Measurements from ENCODE around the gene BNIP1. TPM values are rescaled to one million over a fixed set of nuclear protein-coding genes. Genes with fewer than 3 reads are reported as not detected.
A peak's percentile ranks its signal among the peaks of the same experiment; 100 is the strongest.

Gene BNIP1
- total and polyA plus RNA-seq, 2 donors (not counting 3 experiments of a cell fraction or from before 2014, with no cell fraction given): 19.7 to 22.6 TPM

DNA sequence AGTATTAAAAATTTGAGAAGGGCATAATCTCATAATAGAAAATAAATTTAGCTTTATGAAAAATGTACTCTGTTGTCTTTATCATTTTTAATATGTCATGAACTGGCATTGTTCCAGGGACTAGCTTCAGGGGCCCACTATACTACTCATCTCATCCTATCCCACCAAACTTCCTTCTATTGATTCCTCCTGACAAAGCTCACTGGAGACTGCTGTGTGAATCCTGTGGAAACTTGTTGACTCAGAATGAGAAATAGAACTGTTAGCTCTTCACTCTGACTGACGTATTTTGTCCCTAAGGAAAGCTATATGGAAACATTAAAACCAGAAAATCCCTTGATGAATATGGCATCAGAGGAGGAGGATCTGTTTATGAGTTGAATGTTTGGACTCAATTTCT, 29.8 kb upstream of the BNIP1 start:
- Histone ChIP-seq H3K4me1 (ENCODE audit: control insufficient read depth, extremely low read depth, insufficient read depth, low read length) (no peaks in the 10 kb centered on the region), H3K27me3 (ENCODE audit: control insufficient read depth in 2 of 2, insufficient read depth in 2 of 2, low read length in 2 of 2) (no peaks in the 10 kb centered on the region), H3K9ac (replicated peaks; ENCODE audit: extremely low read depth, insufficient read depth, low read length) (no peak overlapping the region), H3K9me1 (replicated peaks; ENCODE audit: control insufficient read depth, extremely low read depth, insufficient read depth, low read length) (peaks cover 4% of the 10 kb centered on the region), H3K4me3 (replicated peaks in 1 of 3; ENCODE audit: insufficient read depth in 1 of 3, low read depth in 1 of 3, low read length in 3 of 3) (no peak overlapping the region), H3K9me3 (replicated peaks; ENCODE audit: control insufficient read depth, insufficient read depth, low read length) (no peaks in the 10 kb centered on the region), H2AFZ (ENCODE audit: low read depth, low read length) (no peak overlapping the region), H3K36me3 (ENCODE audit: control insufficient read depth in 2 of 2, extremely low read depth in 1 of 2, insufficient read depth in 2 of 2, low read length in 2 of 2) (peaks cover 0 to 3% of the 10 kb centered on the region in 2 experiments), H3K27ac (ENCODE audit: insufficient read depth, low read depth, low read length) (no peak overlapping the region), H3K4me2 (ENCODE audit: insufficient read depth, low read length) (no peak overlapping the region), H4K20me1 (replicated peaks; ENCODE audit: control insufficient read depth, extremely low read depth, insufficient read depth, low read length) (no peaks in the 10 kb centered on the region), H3K79me2 (ENCODE audit: control insufficient read depth, insufficient read depth, low read length) (no peaks in the 10 kb centered on the region)
- intact Hi-C loops (cut with micrococcal nuclease): no loop called here
- DNase-seq (ENCODE audit: low read depth, low spot score) (peak; percentile 16), FAIRE-seq (no peak)
- POLR2A ChIA-PET: no interaction called here
- no peak for TF ChIP-seq MYC (IDR thresholded peaks at IDR 0.05; ENCODE audit: low read depth, low read length)
- no peak for TF ChIP-seq POLR2A (IDR thresholded peaks at IDR 0.05; ENCODE audit: low read depth, low read length)
- peak; percentile 33 for TF ChIP-seq FOS (IDR thresholded peaks at IDR 0.05; ENCODE audit: borderline replicate concordance, insufficient read depth, low read length)
- dilution Hi-C loops (cut with MboI; ENCODE audit: extremely low pct_ligation_motif_present, low sequenced_read_pairs): no loop called here
- BruUV-seq (replicated peaks): no TSS peak
- CTCF ChIA-PET: interaction anchor here (0.9 to 1.7 kb wide), 4 partner anchors 9 to 217 kb away, joined by 3 to 5 read pairs (median 4); no protein-coding TSS in a partner anchor

DNA sequence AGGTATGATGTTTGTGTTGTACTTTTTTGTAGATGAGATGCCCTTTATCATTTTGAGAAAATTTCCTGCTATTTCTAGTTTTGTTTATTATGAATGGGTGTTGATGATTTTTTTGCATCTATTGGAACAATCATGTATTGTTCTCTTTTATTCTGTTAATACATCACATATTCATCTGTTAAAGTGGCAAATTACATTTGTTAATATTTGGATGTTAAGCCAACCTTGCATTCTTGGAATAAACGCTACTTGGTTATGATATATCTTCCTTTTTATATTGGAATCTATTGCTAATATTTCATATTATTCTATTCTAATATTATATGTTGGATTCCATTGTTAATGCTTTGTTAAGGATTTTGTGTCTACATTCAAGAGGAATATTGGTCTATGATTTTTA, 24.6 kb upstream of the BNIP1 start:
- no peak for FAIRE-seq
- ChIA-PET CTCF (interaction anchor here (1.0 kb wide), 1 partner anchor 109 kb away, joined by 3 read pairs; no protein-coding TSS in a partner anchor), POLR2A (no interaction called here)

More for the DNA sequence above, 24.6 kb upstream of the BNIP1 start:
- Histone ChIP-seq H3K27me3 (ENCODE audit: control insufficient read depth in 2 of 2, insufficient read depth in 2 of 2, low read length in 2 of 2) (no peaks in the 10 kb centered on the region), H4K20me1 (replicated peaks; ENCODE audit: control insufficient read depth, extremely low read depth, insufficient read depth, low read length) (no peaks in the 10 kb centered on the region), H2AFZ (ENCODE audit: low read depth, low read length) (no peak overlapping the region), H3K4me1 (ENCODE audit: control insufficient read depth, extremely low read depth, insufficient read depth, low read length) (no peaks in the 10 kb centered on the region), H3K4me2 (ENCODE audit: insufficient read depth, low read length) (no peak overlapping the region), H3K9me1 (replicated peaks; ENCODE audit: control insufficient read depth, extremely low read depth, insufficient read depth, low read length) (peaks cover 4% of the 10 kb centered on the region), H3K27ac (ENCODE audit: insufficient read depth, low read depth, low read length) (no peak overlapping the region), H3K9ac (replicated peaks; ENCODE audit: extremely low read depth, insufficient read depth, low read length) (no peak overlapping the region), H3K4me3 (replicated peaks in 1 of 3; ENCODE audit: insufficient read depth in 1 of 3, low read depth in 1 of 3, low read length in 3 of 3) (no peak overlapping the region), H3K79me2 (ENCODE audit: control insufficient read depth, insufficient read depth, low read length) (no peaks in the 10 kb centered on the region), H3K9me3 (replicated peaks; ENCODE audit: control insufficient read depth, insufficient read depth, low read length) (no peaks in the 10 kb centered on the region), H3K36me3 (ENCODE audit: control insufficient read depth in 2 of 2, extremely low read depth in 1 of 2, insufficient read depth in 2 of 2, low read length in 2 of 2) (peaks cover 0 to 3% of the 10 kb centered on the region in 2 experiments)
- BruUV-seq (replicated peaks): no TSS peak
- dilution Hi-C loops (cut with MboI; ENCODE audit: extremely low pct_ligation_motif_present, low sequenced_read_pairs): no loop called here
- intact Hi-C loops (cut with micrococcal nuclease): no loop called here
- no peak for TF ChIP-seq JUN (IDR thresholded peaks at IDR 0.05; ENCODE audit: borderline replicate concordance, insufficient read depth, insufficient read length, low read depth)
- no peak for TF ChIP-seq FOS (IDR thresholded peaks at IDR 0.05; ENCODE audit: borderline replicate concordance, insufficient read depth, low read length)
- TF ChIP-seq CTCF (IDR thresholded peaks at IDR 0.05; ENCODE audit: extremely low read depth in 1 of 2, insufficient read depth in 1 of 2, low read depth in 1 of 2, low read length in 2 of 2): no peak
- no peak for TF ChIP-seq POLR2AphosphoS5 (IDR thresholded peaks at IDR 0.05; ENCODE audit: insufficient read depth, low read depth, low read length)
- TF ChIP-seq GATA2 (IDR thresholded peaks at IDR 0.05; ENCODE audit: insufficient read depth, insufficient read length, low read depth, low read length): no peak
- TF ChIP-seq MAX (IDR thresholded peaks at IDR 0.05; ENCODE audit: insufficient read depth, insufficient read length): no peak
- no peak for TF ChIP-seq MYC (IDR thresholded peaks at IDR 0.05; ENCODE audit: low read depth, low read length)
- no peak for TF ChIP-seq POLR2A (IDR thresholded peaks at IDR 0.05; ENCODE audit: low read depth, low read length)
- TF ChIP-seq EZH2 (IDR thresholded peaks at IDR 0.05; ENCODE audit: borderline replicate concordance, low read depth, low read length, severe bottlenecking): no peak
- DNase-seq (ENCODE audit: low read depth, low spot score): no peak

Data from endothelial cell of umbilical vein (primary cell).